NCI-H2081 (cell line): Measurements from ENCODE around the gene PCNX1.
"Not testable (repeated sequence)": the region's sequence is repeated elsewhere in the genome, so short reads cannot be mapped to it uniquely, and the experiment has no call there.

Experiments used
- DNase-seq, 2 experiments: peaks; one replicate each; lab custom pipeline; 2025; lab: John Stamatoyannopoulos, UW

Gene PCNX1

GRCh38 chr14:70916799-70917198 is 9.5 kb downstream of the PCNX1 start:
- DNase-seq: no peak

GRCh38 chr14:70917633-70918032 is 10.4 kb downstream of the PCNX1 start:
- no peak for DNase-seq

GRCh38 chr14:70919774-70920173 is 12.5 kb downstream of the PCNX1 start:
- no peak for DNase-seq

DNA sequence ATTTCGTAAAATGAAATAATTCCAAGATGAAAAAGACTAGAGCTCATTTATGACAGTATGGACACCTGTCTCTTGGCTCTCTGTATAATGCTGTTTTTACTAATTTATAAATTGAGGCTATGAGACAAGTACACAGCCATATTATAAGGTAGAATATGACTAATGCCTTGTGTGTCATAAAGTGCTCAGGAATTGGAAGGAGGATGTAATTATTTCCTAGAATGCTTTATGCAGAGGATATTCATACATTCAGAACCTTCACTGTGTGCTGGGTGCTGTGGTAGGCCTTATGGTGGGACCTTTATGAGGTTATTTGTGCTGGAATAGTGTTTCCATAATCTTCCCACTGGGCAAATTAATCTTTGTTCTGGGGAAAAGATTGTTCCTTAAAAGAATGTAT is 13.3 kb downstream of the PCNX1 start:
- no peak for DNase-seq

DNA sequence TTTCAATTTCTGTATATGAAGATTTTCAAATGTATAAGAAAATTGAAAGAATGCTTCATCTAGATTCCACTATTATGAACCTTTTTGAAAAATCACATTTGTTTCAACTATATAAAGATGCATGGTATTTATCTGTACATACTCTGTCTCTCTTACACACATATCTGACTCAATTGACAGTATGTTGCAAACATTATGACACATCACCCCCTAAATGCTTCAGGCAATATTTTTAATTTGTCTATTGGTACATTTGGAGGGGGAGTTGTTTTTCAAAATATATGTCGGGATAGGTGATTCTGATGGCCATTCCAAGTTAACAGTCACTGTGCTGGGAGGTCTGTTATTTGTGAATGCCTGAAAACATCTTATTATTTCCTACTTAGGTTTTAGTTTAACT is 14.4 kb downstream of the PCNX1 start:
- DNase-seq: no peak

DNA sequence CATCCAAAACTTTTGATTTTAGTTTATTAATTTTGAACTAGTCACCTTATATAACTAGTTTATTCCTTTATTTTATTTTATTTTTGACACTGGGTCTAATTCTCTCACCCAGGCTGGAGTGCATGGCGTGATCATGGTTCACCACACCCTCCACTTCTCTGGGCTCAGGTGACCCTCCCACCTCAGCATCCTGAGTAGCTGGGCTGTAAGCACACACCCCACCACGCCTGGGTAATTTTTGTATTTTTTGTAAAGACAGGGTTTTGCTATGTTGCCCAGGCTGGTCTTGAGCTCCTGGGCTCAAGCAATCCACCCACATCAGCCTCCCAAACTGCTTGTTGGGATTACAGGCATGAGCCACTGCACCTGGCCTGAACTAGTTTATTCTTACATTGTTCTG is 17.3 kb downstream of the PCNX1 start:
- DNase-seq: no peak

DNA sequence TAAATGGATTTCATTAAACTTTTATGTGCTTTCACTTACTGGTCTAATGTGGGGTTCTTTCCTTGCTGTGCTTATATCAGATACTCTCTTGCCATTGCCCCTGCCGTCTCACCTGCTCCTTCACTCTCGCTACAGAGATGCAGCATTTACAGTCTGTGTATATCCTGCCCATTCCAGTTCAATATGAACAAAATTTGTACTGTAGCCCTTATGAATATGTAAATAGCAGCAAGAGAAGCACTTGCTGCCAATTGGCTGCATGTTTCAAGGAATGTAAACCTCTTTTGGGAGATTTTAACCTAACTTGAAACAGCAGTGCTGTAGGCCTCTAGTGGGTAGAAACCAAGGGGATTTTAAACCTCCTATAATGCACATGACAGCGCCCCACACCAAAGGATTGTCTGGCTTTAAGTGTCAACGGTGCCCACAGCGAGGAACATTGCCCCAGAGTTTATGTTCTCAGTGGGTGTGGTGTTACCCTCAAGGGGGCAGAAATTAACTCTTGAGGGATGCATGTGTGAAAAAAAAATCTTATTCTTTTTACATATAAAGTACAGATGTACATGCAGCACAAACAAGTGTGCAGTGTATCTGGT is 19.1 kb downstream of the PCNX1 start:
- DNase-seq: no peak

DNA sequence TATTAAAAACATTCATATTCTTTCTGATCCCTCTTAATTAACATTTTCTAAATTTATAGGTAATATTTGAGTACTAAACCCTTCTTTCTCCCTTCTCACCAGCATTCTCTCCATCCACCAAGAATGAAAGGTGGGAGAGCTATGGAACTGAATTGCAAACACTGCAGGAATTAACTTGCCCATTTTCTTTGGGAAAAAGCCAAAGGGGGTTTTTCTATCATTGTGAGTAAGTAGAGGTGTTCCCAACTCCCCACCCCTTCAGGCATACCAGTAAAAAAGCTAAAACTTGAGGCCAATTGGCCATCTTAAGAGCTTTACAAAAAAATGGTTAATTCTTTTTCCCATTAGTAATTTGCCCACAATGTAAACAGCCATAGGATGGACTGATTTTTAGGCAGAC is 23.7 kb downstream of the PCNX1 start:
- no peak for DNase-seq

DNA sequence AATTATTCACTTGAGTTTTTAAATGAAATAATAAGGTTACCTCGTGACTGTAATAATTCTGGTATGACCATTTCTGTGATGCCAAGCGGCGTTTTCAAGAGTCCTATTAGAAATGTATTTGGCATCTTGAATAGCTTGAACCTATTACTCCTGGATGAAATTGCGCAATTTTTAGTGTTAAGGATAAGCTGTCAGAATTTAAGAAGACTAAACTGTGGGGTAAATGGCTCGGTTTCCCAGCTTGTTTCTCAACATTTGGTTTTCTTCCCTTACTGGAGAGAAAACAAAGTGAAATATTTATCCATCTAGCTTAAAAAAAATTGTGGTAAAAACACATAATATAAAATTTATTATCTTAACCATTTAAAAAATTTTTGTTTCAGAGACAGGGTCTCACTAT is 26.8 kb downstream of the PCNX1 start:
- DNase-seq: no peak

- DNase-seq: no peak
These were observed 27.4 kb downstream of the PCNX1 start for GRCh38 chr14:70934502-70935134.

GRCh38 chr14:70935135-70935534 is 27.9 kb downstream of the PCNX1 start:
- no peak for DNase-seq

DNA sequence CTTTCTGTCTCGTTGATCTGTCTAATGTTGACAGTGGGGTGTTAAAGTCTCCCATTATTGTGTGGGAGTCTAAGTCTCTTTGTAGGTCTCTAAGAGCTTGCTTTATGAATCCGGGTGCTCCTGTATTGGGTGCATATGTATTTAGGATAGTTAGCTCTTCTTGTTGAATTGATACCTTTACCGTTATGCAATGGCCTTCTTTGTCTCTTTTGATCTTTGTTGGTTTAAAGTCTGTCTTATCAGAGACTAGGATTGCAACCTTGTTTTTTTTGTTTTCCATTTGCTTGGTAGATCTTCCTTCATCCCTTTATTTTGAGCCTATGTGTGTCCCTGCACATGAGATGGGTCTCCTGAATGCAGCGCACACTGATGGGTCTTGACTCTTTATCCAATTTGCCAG is 32.4 kb downstream of the PCNX1 start:
- not testable (repeated sequence) for DNase-seq

GRCh38 chr14:70941637-70942341 is 34.5 kb downstream of the PCNX1 start:
- DNase-seq: not testable (repeated sequence)

DNA sequence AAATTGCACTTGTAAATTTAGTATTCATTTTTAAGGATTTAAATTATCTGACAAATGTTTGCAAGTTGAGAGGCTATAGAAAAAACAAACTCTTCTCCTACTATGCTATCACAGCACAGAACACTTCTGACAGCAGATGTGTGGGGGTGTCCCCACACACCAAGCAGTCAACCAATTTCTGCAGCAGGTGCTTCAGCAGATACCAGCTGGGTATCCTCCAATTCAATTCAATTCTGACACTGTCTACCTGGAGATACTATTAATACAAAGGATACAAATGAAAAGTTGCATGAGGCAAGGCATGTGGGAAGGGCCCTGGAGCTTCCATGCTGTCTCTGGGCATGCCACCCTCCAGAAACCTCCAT is 35.1 kb downstream of the PCNX1 start:
- DNase-seq: no peak

- not testable (repeated sequence) for DNase-seq
These were observed 35.5 kb downstream of the PCNX1 start for GRCh38 chr14:70942721-70943120.

DNA sequence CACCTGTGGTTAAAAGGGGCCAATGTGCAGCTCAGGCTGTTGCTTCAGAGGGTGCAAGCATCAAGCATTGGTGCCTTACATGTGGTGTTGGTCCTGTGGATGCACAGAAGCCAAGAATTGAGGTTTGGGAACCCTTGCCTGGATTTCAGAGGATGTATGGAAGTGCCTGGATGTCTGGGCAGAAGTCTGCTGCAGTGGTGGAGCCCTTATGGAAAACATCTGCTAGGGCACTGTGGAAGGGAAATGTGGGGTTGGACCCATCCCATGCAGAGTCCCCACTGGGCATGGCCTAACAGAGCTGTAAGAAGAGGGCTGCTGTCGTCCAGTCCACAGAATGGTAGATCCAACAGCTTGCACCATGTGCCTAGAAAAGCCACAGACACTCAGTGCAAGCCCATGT is 36.6 kb downstream of the PCNX1 start:
- DNase-seq: no peak

- no peak for DNase-seq
These were observed 40.5 kb downstream of the PCNX1 start for GRCh38 chr14:70947739-70948138.

- no peak for DNase-seq
These were observed 45.2 kb downstream of the PCNX1 start for GRCh38 chr14:70952485-70952884.

DNA sequence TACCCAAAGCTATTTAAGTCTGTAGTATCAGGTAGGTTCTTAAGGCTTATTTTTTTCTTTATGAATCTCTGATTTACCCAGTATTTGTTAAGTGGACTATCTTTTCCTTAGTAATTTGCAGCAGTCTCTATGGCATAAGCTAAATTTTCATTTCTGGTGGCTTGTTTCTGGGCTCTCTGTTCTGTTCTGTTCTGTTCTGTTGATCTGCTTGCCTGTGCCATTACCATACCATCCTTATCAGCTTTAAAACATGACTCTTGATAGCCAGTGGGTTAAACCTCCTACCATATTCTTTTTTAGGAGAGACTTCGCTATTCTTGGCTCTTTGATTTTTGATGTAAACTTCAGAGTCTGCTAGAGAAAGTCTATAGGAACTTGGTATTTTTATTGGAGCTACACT is 46.8 kb downstream of the PCNX1 start:
- DNase-seq: no peak

- DNase-seq: peak in 1 of 2 experiments; percentile 37
These were observed 48.6 kb downstream of the PCNX1 start for GRCh38 chr14:70955543-70956480.

DNA sequence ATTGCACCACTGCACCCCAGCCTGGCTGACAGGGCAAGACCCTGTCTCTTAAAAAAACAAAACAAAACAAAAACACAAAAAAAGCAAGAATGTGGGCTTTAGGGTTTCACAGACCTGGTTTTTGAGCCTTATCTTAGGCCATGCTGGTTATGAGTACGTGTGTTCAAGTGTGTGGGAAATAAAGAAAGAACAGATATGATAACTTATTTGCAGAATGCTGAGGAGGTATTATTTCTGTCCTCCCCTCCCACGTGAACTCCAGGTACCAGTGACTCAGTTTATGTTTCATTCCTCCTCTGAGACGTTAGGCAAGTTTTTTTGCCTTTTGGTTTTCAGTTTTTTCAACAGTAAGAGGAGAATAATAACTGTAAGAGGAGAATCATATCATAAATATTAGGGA is 49.3 kb downstream of the PCNX1 start:
- DNase-seq: no peak

DNA sequence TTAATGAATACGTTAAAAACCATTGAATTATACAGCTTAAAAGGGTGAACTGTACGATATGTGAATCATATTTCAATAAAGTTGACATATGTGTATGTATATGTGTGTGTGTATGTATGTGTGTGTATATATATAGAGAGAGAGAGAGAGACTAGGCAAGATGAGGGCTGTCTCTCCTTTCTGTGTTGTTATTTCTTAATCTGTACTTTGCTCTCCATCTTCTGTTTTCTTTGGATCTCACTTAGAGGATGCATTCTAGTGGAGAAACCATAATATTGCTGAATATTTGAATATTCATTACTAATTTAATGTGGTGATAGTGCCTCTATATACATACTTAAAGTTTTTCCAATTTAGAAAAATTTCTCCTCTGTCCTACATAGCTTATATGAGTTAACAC is 50.5 kb downstream of the PCNX1 start:
- no peak for DNase-seq

DNA sequence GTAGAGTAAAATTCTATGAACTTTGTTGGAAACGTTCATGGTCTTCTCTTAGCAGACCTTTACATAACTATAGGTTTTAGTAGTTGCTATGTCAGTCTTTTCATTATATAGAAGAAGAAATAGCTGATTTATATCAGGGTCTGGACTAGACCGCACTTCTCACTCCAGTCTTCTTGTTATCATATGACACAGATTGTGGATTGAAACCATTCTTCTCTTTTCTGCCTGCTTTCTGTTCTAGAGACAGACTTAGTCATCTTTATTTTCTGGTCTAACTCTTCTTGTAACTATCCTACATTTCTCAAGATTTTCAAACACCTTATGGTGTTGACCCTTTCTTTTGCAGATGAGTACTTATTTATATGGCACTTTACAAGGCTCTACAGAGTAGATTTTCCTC is 55.7 kb downstream of the PCNX1 start:
- no peak for DNase-seq
